HG03060 (cell line): ENCODE data around the gene TSPAN18.

Experiments
- ATAC-seq: cut with Tn5 transposase; IDR thresholded peaks from one replicate; pipeline ENCODE4 v1.9.1; 2021; ENCODE audit warnings: low read depth, moderate number of reproducible peaks; ENCODE audit not compliant: unreplicated experiment

TSPAN18 gene

GRCh38 chr11:44791316-44791925 is 64.7 kb downstream of the TSPAN18 start:
- ATAC-seq: no peak

DNA sequence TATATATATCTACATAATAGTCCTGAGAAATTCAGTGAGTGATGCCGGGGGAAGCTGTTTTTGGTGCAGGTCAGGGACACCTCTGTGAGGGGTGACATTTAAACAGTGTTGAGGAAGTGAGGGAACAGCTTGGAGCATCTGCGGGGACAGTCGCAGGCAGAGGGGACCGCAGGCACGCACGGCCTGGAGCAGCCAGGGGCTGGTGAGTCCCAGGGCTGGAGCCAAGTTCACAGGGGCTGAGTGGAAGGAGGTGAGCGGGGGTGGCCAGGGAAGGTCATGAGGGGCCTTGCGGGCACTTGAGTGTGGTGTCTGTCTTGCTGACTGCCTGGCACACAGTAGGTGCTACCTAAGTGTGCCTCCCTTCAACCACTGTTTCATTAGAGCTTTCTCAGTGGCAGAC is 65.4 kb downstream of the TSPAN18 start:
- no peak for ATAC-seq

DNA sequence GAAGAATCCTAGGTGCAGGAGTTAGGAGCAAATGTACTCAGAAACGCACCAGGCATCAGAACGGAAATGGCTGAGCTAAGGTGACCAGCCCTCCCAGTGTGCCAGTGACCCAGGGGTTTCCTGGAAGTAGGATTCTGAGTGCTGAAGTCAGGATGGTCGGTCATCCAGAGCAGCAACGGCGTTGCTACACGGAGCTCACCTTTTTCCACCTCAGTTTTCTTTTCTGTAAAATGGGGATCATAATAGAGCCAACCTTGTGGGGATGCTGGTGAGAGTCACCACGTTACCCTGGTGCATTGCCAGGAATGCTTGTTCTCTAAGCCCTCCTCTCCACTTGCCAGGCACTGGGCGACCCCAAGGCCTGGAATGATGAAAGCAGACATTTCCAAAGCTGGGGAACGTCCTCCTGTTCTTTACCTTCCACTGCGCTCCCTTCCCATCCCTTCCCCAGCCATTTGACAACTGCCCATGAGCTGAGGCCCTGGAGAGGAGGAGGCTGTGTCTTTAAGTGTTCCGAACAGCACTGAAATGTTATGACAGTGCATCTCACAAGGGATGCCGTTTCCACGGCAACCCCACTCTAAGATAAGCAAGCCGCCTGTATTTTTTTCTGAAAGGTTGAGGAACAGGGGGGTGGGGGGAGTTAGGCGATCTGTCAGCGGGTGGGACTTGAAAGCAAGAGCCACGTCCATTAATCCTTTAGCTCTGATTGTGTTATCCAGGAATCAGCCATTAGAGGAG is 66.8 kb downstream of the TSPAN18 start:
- no peak for ATAC-seq

DNA sequence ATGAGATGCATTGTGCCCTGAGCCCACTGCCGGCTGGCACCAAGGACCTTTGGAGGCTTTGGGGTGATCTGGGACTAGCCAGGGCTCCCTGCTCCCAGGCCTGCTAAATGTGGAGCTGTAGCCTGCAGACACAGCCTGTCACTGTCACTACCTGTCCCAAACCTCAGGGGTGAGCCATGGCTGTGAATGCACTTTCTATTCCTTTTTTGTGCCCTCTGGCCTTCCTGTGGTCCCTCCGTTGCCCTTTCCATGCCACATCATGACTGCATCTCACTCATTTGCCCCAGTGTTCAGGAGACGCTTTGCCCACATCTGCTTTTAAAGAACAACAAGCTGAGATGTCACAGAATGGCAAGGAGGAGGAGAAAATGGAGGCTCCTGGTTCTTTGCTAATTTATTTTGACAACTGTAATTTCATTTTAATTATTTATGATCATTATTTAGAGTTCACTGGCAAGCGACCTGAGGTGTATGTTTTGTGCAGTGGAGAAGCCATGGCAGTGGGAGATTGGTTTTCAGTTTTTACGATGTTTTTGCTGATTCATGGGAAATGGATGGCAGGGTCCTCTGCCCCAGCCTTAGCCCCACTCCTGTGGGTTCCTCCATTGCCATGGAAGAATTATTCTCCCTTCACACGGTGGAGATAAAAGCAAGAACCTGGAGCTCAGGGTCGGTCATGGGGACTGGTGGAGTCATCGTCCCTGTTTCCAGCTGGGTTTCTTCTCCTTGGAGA is 69.2 kb downstream of the TSPAN18 start:
- no peak for ATAC-seq

DNA sequence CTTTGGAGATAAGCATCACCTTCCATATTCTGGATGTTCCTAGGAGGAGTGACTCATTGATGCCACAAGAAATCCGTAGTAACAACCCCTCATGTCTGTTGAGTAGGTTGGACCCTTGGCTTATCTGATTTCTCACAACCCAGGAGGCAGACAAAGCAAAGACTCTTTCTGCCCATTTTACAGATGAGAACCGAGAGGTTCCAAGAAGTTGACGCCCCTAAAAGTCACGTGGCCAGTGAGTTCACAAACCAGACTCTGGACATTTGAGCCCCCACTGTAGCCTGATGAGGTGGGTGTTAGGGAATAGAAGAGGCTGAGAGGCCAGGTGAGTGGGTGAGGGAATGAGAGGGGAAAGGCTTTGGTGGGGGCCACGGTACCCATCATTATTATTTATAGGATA is 70.3 kb downstream of the TSPAN18 start:
- no peak for ATAC-seq

- no peak for ATAC-seq
These were observed 71.3 kb downstream of the TSPAN18 start for GRCh38 chr11:44797886-44798606.

- ATAC-seq: no peak
These were observed 71.8 kb downstream of the TSPAN18 start for GRCh38 chr11:44798607-44798972.

DNA sequence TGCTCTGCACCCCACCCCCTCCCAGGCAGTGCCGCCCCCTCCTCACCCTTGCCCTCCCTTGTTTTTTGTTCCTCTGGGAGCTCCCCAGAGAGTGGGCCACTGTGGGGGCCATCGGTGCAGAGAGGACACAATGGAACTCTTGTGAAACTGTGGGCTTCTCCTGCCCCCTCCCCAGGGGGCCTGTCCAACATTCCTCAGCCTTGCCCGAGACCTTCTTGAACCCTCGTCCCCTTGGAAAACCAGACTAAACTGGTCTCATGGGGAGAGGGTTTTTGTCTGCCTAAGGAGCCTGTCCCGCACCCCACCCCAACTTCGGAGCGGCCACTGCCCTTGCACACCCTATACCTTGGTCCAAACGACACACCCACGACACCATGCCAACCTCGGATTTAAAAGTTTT is 72.2 kb downstream of the TSPAN18 start:
- no peak for ATAC-seq

- ATAC-seq: no peak
These were observed 75.6 kb downstream of the TSPAN18 start for GRCh38 chr11:44802347-44802746.

GRCh38 chr11:44803009-44803408 is 76.2 kb downstream of the TSPAN18 start:
- ATAC-seq: no peak

GRCh38 chr11:44804449-44805437 is 78.0 kb downstream of the TSPAN18 start:
- no peak for ATAC-seq

DNA sequence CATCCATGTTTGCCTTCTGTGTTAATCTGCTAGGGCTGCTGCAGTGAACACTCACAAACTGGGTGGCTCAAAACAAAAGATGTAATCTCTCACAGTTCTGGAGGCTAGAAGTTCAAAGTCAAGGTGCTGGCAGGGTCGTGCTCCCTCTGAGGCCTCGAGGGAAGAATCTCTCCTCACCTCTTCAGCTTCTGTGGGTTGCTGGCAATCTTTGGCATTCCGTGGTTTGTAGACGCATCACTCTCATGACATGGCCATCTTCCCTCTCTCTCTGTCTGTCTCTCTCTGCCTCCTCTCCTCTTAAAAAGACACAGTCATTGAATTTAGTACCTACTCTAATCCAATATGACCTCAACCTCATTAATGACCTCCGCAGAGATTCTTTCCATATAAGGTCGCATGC is 78.8 kb downstream of the TSPAN18 start:
- ATAC-seq: no peak

- no peak for ATAC-seq
These were observed 81.4 kb downstream of the TSPAN18 start for GRCh38 chr11:44808053-44808753.

GRCh38 chr11:44809283-44809682 is 82.5 kb downstream of the TSPAN18 start:
- no peak for ATAC-seq

DNA sequence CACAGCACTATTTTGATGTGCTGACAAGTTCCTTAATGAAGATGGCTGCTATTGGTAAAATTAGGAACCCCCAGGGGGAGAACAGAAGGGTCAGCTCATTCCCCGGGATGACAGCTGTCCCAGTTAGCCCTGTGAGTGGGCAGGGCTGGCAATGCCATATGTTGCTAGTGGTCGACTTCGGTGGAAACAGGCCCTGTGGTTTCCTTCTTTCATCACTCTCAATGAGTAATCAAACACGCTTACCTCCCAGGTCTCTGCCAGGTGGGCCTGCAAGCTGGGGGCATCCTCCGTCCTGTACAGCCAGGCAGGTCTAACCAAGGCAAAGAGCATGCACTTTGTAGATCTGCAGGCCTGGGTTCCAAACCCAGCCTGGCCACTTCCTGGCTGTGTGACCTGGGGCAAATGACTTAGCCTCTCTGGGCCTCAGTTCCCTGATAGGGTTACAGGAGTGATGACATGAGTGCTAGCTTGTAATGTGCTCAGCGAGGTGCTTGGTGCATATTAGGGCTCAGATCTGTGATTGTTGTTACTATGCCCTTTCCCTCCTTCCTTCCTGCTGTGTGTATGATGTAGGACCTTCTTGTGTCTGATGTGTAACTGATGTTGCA is 85.2 kb downstream of the TSPAN18 start:
- no peak for ATAC-seq

DNA sequence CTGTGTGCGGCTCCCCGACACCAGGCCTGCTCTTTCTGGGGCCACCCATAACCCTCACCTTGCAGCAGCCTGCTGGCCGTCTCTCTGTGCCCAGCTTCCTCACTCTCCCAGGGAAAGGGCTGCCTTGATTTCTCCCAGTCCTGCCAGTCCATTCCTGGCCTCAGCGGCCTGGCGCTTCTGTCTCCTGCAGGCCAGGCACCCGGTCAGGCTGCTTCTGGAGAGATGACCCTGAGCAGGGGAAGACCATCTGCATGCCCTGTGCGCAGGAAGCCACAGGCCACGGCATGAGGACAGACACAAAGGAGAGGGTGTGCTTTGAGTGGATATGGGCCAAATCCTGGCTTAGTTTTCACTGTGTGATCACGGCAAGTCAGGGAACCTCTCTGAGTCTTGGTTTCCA is 86.2 kb downstream of the TSPAN18 start:
- ATAC-seq: no peak

DNA sequence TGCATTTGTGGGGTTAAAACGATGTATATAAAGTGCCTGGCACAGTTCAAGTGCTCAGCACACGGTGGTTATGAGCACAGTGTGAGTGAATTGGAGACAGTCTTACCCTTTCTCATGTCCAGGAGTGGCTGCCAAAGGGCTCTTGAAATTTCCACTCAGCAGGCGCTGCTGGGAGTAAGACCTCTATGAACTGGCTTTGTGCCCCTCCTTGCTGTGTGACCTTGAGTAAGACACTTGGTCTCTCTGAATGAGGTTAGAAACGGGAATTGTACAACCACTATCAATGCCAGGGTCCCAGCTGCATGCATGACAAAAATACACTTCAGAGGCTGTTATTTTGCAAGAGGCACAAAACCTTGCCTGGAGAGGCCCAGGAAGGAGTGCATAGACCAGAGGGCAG is 86.6 kb downstream of the TSPAN18 start:
- ATAC-seq: no peak

DNA sequence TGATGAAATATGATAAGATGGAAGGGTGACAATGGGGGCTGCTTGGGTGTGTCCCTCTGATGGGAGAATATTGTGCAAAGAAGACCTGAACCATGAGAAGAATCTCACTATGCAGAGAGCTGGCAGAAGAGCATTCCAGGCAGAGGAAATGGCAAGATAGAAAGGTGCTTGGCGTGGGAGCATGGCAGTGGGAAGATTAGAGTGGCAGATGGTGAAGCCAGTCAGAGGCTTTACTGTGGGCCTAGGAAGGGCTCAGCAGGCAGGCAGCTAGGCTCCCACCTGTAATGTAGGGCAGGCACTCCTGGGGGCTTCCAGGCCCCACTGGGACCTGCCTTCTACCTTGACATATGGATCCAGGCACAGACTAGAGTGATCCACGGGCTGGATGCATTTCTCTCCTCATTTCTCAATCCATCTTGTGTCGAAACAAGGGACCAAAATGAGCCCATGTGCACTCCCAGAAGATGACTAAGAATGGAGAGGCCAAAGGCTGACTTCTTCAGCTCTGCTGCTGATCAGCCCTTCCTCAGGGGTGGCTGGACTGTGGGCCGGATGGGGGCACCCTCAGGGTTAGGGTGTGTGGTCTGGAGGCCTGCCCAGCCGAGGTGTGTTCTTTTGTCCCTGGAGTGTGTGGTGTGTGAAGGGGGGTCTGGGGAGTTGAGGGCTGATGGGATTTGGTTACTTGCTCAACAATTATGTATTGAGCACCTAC is 88.3 kb downstream of the TSPAN18 start:
- no peak for ATAC-seq
